Measurements from ENCODE around the gene SRD5A1.

SRD5A1 gene

DNA sequence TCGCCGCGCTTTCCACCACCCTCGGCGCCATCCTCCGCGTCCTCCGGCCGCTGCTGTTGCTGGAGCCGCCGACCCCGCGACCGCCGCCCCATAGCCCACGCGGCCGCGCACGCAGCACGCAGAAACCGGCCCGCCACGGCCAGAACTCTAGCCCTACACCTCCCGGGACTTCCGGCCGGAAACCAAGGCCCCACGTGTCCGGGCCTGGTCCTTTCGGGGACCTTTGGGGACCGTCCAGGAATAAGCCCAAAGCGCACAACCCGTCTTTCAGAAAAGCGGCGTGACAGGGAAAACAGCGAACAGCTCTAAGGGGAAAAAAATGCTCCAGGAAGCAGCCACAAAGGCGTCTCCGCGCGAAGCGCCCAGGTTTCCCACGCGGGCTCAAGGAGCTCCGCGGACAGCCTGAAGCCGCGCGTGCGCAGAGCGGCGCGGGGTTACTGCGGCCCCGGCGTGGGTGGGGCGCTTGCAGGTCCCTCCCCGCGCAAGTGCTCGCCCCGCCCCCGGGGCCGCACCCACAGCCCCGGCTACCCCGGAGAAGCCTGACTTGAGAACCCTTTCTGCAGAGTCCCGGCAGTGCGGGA, at the start of gene SRD5A1, which contains the start of gene NSUN2:
Gene SRD5A1 (plus strand): TSS at position 553 of the 581 bp plus-strand sequence. CDS start 137 bp downstream, outside the sequence.
Gene NSUN2 (minus strand): TSS at position 157 of the 581 bp plus-strand sequence. CDS start 65 bp downstream, at position 92.
- DNase-seq = peak; percentile 90

- no peak for DNase-seq
These were observed 49.1 kb upstream of the SRD5A1 start for GRCh38 chr5:6584101-6584645.

DNA sequence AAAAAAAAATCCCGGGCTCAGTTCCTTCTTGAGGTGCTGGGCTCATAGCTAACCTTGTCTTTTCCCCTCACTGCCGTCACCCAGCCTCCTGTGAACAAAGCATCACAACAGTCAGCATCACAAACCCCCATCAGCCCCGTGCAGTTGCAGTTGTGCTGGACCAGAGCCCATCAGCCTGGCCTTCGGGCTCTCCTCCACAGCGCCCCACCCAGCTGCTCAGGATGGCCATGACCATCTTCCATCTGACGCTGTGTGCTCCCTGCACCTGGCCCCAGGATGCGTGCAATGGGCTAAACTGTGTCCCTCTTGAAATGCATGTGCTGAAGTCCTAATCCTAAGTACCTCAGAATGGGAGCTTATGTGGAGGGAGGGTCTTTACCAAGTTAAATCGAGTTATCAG, 48.5 kb upstream of the SRD5A1 start:
- no peak for DNase-seq

DNA sequence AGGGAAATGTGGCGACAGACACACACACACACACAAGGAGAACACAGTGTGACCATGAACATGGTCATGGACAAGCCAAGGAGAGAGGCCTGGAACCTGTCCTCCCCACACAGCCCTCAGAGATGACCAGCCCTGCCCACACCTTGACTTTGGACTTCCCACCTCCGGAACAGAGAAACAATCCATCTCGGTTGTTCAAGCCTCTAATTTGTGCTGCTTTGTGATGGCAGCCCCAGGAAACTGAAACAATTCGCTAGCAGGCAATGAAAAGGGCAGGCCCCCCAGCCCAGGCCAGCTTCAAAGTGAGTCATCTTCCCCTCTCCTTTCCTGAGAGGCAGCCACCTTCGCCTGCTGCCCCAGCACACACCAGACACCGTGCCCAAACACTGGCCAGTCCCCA, 48.1 kb upstream of the SRD5A1 start:
- no peak for DNase-seq

- DNase-seq = no peak
These were observed 47.1 kb upstream of the SRD5A1 start for GRCh38 chr5:6585939-6586646.

- DNase-seq = no peak
These were observed 46.6 kb upstream of the SRD5A1 start for GRCh38 chr5:6586647-6587042.

DNA sequence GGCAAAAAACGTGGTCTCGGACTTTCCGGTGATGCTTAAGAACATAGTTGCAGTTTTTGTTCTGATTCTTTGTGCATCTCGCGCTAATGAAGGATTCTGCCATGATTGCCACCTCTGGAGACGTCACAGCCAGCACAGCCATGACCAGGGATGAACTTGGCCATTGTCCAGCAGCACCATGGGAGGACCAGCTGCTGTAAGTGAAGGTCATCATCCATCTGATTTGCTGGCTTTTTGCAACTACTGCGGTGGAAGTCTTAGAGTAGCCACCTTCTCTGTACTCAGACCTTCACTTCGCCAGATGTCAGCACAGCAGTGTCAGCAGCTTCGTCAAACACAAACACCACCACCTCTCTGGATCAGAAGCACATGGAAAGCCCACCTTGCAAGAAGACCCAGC, 46.1 kb upstream of the SRD5A1 start:
- no peak for DNase-seq

DNA sequence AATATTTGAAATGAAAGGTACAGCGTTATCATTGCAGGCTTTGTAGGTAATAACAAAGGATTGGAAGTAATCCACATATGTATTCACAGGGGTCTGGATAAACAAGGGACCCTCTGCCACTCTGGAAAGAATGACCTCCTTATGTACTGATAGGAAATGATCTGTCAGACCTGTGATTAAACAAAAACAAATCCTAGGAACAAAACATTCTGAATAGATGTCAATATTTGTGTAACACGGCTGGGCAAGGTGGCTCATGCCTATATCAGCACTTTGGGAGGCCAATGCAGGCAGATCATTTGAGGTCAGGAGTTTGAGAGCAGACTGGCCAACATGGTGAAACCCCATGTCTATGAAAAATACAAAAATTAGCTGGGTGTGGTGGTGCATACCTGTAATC, 42.7 kb upstream of the SRD5A1 start:
- no peak for DNase-seq

DNA sequence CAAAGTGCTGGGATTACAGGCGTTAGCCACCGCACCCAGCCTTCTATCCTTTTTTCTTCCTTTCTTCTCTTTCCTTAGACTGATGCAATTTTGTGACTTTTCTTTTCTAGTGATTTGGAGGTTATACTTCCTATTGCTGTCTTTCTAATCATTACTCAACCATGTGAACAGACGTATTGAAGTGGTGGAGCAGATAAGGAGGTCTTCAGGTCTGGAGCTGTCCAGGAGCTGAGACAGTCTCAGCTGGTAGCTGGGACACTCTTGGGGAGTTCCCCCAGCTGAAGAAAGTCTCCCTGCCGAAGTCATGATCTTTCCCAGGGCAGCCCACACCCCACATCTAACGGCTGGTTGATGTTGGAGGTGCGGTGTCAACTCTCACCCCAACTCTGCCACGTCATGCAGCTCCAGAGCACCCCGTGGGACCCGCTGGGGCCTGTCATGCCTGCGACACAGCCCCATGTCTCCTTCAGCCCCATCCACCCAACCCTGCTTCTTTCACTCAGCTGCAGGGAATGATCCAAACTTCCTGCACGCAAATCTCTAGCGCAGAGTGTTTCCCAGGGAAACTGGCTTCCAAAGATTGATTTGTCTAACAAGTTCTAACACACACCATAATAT, 41.5 kb upstream of the SRD5A1 start:
- no peak for DNase-seq

DNA sequence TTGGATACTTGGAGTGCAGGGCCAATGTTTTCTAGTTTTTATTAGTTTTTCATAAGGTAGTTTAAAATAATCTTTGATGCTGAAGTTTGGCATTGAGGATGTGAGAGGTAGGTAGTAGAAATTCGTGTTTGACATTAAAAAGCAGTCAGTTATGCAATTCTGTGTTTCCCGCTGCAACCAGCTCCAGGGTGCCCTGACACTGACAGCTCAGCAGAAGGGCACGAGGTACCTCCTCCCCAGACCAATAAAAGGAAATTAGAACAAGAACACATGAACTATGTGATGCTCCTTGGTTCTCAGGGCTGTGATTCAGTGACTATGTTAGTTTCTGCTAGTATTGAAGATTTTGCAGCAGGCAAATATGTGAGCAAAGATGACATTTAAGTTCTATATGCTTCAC, 40.6 kb upstream of the SRD5A1 start:
- no peak for DNase-seq

DNA sequence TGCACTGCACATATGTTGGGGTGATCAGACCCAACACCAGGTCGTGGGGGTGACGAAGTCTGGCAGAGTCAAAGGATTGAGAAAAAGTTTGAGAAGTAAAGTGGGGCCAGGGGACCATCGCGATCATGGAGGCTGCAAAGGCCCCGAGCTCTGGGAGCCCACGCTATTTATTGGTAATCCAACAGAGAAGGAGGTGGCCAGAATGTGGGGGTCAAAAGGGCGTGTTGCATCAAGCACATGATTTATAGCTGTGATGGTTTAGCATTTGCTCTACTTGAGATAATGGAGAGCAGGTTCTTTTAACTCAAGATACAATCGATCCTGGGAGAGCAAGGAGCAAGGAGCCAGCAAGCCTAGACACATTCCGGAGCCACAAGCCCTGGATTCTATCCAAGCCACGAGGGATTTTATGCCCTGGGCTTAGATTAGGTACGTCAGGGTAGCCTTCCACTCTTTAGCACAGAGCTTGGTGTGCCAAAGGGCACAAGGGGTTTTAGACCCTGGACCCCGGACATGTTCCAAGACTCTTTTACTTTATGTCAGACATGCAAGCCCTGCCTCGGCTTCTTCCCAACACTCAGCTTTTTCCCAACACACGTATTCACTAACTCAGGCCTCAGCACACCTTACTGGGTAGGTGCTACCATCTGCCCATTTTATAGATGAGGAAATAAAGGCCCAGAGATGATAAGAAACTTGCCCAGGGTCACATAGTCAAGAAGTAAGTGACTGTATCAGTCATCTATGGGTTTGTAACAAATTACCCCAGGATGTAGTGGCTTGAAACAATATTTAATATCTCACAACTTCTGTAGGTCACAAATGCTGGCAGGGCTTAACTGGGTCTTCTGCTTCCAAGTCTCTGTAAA, 39.9 kb upstream of the SRD5A1 start:
- DNase-seq = no peak

- no peak for DNase-seq
These were observed 39.2 kb upstream of the SRD5A1 start for GRCh38 chr5:6594066-6594465.

GRCh38 chr5:6595405-6595804, 37.8 kb upstream of the SRD5A1 start:
- no peak for DNase-seq

DNA sequence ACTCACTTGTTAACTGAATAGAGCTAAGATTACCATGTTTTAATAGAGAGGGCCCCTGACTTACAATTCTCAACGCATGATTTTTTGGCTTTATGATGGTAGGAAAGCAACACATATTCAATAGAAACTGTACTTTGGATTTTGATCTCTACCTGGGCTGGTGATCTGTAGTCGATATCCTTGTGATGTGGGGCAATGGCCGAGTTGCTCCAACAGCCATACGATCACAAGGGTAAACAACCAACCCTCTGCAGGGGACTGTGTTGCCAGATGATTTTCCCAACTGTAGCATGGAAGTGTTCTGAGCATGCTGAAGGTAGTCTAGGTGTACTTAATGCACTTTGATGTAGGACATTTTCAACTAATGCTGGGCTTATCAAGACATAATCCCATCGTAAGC, 36.9 kb upstream of the SRD5A1 start:
- DNase-seq = no peak

- DNase-seq = no peak
These were observed 35.7 kb upstream of the SRD5A1 start for GRCh38 chr5:6597557-6597956.

- DNase-seq = no peak
These were observed 34.8 kb upstream of the SRD5A1 start for GRCh38 chr5:6598351-6598900.

DNA sequence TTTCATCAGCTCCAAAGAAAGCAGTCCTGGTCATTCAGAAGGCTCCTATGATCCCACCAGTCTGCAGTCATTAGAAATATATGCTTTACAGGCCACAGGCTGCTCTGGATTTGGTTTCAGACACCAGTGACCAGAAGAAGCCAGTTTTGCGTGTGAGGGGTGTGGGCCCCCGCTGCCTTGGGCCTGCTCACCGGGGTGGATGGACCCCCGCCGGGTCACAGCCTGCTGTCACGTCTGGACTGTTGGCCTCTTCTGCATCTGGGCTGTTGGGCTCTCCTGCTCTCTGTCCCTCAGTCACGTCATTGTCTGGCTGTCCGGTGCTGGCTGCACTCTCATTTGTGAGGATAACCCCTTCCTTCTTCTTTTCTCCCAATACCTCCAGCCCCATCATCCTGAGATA, 33.5 kb upstream of the SRD5A1 start:
- no peak for DNase-seq

- DNase-seq = no peak
These were observed 32.0 kb upstream of the SRD5A1 start for GRCh38 chr5:6601271-6601670.

DNA sequence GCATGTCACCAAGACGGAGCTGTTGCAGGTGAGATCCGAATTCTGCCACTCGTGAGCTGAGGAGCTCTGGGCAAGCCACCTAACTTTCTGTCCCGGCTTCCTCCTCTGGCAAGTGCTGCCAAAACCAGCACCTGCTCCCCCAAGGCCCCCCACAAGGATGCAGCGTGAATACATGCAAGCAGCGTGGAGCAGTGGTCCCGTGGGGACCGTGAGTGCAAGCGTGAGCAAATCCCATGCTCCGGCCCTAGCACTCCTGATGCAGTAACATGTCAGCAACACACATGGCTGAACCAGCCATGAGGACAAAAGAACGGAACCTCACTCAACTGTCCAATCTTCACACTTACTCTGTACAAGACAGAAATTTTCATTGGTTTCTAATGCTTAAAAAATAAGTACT, 31.4 kb upstream of the SRD5A1 start:
- no peak for DNase-seq

DNA sequence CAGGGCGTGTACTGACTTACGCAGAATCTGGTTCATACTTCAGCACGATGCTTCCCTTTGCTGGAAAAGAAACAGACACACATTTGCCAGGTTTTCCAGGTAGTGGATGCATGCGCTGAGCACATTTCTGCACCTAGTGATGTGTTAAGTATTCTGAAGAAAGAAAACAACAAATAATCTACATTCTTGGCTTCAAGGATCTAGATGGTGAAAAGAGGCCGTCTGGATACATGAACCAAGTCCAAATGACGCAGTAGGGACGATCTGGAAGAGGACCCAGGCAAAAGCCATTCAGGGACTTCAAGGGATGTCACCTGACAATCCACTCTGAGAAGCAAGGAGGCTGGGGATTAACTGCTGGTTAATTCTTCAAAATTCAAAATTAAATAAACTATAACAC, 30.8 kb upstream of the SRD5A1 start:
- no peak for DNase-seq

- DNase-seq = no peak
These were observed 29.6 kb upstream of the SRD5A1 start for GRCh38 chr5:6603643-6604042.

- DNase-seq = no peak
These were observed 28.9 kb upstream of the SRD5A1 start for GRCh38 chr5:6604341-6604740.

DNA sequence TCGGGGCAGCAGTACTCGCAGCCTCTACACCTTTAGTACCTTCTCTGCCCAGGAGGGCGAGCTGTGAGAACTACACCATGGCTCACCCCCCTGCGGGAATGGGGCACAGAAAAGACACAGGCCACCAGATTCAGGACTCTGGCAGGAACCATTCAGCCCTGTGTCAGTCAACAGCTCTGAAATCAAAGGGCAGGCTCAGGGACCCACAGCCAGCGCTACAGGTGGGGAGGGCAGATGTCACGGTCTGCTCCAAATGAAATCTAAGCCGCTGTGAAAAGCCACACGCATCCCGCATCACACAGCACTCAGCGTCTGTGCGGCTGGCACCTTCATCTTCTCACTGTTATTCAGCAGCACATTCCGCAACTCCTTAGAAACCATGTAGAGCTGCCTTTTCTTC, 28.3 kb upstream of the SRD5A1 start:
- no peak for DNase-seq

Data from activated CD4-positive, alpha-beta T cell treated with anti-CD3 and anti-CD28 coated beads, Interleukin-2, amount 50 U/mL, for 16 hours (primary cell).